CD4-positive, alpha-beta T cell treated with Interleukin-6 at 100 ng/mL for 8 hours (primary cell): ENCODE results near the gene SLC18B1.
A peak's percentile ranks its signal among the peaks of the same experiment; 100 is the strongest.
"Not testable (repeated sequence)": the region's sequence is repeated elsewhere in the genome, so short reads cannot be mapped to it uniquely, and the experiment has no call there.

Source experiments
- DNase-seq: peaks from one replicate; pipeline ENCODE4 v3.0.0-alpha.2; 2020; ENCODE audit warnings: mixed read lengths, low spot score

The SLC18B1 gene

DNA sequence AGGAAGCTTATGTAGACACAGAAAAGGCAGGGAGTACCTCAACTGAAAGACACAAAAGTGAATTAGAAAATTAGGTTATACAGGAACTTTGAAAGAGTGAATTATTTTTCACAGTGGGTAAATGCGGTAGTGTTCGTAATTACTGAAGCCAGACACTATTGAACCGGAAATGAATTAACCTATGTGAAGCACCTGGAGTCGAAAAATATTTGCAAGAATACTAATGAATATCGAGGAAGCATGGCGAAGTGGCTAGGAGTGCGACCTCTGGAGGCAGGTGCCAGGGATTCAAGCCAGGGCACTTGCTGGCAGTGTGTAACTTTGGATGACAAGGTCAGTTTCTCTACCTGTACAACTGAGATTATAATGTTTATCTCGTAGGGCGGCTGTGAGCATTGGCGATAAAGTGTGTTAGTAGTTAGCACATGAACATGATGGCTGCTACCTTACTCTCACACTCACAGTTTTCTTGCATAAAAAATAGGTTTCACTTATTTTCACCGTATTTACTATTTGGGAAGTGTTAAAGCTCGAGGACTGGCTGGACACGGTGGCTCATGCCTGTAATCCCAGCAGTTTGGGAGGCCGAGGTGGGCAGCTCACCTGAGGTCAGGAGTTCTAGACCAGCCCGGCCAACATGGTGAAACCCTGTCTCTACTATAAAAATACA, 567 bp upstream of the SLC18B1 start:
- DNase-seq: peak; percentile 74

DNA sequence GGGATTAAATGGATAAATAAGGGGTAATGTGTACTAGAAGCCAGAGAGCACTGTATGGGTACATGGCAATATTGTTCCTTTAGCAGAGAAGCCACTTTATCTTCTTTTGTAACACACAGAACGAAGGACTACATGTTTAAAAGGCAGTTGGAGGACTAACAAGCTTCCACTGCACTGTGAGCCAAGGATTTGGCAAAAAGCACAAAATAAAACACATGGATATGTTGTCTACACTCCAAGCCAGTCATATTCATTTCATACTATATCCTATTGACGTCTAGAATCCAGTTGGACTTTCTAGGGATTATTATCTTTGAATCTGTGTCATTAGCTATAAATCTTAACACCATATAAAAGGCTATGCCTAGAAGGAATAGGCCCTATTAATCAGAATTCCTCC, 3.0 kb downstream of the SLC18B1 start:
- no peak for DNase-seq

DNA sequence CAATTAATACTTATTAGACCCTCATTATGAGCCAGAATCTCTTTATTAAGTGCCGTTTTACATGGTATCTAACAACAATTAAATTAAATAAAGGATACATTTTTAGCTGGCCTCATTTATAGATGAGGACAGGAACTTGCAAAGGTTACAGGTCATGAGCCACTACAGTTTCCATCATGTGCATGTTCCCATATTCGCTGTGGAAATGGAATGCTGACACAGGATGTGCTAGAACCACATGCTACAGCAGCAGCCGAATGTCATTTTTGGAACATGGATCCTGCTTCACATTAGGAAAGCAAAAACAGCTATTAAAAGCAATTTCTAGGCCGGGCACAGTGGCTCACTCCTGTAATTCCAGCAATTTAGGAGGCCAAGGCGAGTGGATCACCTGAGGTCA, 5.9 kb downstream of the SLC18B1 start:
- no peak for DNase-seq

DNA sequence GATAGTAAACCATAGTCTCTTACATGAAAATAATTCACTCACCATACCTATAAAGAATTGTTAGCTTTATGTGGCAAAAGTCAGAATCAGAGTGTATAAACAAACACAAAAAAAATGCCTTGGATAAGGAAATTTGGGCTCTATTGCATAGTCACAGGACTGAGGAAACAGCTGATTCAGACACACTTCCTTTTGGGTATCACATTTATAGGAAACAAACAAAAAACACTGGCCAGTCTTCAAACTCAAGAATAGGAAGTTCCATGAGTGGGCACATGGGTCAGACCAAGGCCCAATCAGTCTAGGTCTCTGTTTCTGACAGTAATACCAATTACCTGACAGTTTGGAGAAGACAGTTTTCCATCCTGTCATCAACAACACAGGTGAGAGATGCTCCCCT, 8.0 kb downstream of the SLC18B1 start:
- DNase-seq: no peak

DNA sequence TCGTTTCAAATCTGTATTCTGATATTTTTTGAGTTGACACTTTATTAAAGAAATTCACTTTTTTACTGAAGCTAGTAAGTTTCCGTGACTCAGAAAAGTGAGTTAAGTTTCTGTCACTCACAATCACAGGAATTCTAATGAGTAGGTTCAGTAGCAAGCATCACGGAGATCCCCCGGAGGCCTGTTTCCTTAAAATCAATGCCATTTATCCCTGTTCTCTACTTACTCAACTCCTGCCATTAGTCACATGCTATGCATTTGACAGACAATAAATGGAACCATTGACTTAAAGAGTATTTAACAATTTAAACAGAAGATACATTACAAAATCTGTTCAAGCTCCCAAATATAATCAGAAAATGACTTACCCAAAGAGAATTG, 9.1 kb downstream of the SLC18B1 start:
- no peak for DNase-seq

DNA sequence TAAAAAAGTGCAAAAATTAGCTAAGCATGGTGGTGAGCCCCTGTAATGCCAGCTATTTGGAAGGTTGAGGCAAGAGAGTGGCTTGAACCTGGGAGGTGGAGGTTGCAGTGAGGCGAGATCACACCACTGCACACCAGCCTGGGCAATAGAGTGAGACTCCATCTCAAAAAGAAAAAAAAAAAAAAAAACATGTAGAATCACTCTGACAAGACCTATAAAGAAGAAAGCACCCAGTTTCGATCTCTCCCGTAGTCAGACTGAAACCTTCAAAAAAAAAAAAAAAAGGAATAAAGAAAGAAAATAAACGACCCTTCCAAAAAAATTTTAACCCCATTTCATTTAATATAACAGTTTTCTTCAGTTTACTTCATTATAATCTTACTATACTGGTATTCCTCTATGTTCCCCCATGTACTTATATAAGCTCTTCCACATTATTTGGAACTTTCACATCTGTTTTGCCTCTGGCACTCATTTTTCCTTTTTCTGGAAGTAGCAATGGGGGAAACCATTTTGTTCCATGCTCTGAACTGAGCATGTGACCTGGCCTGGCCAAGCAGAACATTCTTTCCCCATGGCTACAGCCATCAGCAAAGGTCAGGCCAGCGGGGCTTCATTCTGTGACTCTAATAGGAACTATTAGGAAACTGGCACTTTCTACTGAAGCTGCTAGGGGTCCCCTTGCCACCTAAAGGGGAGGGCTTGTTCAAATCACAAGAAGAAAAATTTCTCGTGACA, 9.6 kb downstream of the SLC18B1 start:
- DNase-seq: no peak

DNA sequence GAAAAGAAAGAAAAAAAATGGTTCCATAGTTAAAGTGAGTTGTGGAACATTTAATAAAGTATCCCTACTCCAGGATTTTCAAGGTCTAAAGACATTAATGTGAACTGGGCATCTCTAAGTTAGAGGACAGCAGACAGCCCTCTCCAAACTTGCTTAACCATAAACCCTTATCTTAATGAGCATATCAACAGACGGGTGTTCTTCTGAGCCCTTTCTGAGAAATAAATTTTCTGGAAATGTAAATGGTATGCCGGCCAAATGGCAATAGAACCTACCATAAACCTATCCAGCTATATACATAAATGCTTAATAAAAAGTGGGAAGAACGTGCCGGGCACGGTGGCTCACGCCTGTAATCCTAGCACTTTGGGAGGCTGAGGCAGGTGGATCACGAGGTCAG, 12.5 kb downstream of the SLC18B1 start:
- DNase-seq: no peak

DNA sequence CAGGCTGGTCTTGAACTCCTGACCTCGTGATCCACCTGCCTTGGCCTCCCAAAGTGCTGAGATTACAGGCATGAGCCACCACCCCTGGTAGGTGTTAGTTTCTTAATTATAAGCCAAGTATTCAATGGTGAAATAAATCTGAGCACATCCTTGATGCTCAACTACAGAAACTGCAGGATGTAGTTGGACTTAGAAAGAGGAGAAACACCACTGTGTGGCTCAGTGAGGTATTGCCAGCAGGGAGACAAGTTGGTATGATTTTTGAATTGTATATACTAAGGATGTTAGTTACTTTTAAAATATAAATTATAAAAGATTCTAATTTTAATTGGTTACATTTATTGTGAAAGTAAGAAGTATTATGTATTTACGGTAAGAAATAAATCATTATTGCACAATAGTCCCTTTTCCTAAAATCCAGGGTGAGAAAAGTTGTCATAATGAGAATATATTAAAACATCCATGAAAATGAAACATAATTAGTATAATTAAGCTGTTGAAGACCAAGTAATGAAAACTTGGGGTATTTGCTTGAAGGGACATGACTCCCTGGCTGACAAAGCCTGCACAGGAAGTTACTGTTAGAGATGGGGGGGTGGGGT, 17.6 kb downstream of the SLC18B1 start:
- no peak for DNase-seq

DNA sequence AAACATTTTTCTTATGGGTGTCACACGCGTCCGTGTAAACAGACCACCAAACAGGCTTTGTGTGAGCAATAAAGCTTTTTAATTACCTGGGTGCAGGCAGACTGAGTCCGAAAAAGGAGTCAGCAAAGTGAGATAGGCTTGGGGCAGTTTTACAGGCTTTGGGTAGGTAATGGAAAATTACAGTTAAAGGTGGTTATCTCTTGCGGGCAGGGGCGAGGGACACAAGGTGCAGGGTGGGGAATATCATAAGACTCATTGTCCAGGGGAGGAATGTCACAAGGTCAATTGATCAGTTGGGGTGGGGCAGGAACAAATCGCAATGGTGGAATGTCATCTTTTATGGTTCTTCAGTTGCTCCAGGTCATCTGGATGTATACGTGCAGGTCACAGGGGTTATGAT, 20.6 kb downstream of the SLC18B1 start:
- DNase-seq: not testable (repeated sequence)

DNA sequence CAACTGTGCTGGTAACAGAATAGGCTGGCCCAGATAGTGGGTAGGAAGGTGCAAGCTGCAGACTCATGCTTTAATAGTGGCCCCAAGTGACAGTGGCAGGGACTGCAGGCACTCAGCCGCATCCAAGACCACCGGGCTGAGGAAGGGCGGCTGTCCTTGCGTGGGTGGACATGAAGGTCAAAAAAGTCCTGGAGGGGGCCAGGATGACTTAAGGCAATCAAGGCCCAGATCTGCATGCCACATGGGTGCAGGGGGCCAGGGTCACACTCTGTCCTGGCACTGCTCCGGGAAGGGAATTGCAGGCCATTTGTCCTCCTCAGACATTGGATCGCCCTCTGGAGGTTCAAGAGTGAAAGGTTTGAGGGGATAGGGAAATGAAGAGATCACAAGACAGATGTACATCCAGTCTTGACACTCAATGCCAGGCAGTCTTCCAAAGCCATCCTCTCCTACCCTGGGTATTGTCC, 30.4 kb downstream of the SLC18B1 start:
- DNase-seq: no peak

DNA sequence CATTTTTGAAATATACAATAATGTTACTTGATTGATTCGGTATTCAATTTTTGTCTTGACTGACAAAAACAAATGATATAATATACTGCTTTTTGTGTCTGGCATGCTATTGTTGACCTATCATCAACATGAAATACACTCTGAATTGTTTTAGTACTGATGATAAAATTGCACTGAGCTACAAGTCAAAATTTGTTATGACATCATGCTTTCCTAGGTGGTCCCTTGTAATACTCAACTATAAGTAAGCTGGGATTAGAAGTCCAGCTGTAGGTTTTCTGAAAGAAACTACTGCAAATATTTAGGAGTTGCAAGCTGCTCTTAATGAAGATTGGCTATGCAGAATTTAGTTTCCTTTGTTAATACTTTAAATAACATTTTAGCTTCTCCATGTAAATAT, 32.9 kb downstream of the SLC18B1 start:
- DNase-seq: no peak

DNA sequence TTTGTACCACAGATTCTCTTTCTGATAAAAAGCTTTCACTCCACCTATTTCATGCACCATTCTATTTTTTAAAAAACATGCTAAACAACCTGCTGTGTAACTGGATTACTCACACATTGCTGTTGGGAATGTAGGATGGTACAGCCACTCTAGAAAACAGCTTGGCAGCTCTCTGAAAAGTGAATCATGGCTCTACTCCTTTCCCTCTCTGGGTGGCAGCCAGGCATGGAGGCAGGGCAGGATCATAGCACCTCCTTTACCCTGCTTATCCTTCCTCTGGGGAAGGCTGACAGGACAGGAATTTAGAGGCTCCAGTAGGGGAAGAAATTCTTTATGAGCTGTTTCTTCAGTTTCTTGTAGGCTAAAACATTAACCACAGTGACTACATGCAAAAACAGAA, 34.1 kb downstream of the SLC18B1 start:
- DNase-seq: no peak

DNA sequence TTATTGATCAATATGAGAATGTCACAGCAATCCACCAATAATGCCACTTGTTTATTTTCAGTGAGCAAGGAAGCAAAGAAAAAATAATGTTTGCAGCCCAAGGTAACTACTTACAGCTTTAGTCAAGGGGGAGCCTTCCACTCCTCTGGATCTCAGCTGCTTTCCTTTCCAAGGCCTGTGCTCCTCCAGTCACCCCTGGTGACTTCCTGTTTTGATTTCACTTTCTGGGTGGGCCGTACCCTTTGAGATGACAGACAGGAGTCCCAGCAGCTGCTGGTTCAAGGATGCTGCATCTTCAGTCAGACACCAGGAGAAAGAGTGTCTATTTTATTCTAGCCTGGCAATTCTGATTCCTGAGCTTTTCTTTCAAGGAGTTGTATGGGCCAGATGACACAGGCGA, 35.2 kb downstream of the SLC18B1 start:
- peak; percentile 58 for DNase-seq

DNA sequence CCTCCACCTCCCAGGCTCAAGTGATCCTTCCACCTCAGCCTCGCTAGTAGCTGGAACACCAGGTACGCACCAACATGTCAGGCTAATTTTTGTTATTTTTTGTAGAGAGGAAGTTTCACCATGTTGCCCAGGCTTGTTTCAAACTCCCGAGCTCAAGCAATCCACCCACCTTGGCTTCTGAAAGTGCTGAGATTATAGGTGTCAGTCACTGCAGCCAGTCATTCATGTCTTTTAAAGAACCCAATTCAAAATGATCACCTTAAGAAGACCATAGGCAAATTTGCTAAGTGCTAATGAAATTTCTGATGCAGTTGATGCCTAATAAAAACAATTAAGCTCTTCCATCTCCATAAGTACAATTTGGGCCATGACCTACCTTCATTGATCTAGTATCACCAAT, 38.2 kb downstream of the SLC18B1 start:
- no peak for DNase-seq

DNA sequence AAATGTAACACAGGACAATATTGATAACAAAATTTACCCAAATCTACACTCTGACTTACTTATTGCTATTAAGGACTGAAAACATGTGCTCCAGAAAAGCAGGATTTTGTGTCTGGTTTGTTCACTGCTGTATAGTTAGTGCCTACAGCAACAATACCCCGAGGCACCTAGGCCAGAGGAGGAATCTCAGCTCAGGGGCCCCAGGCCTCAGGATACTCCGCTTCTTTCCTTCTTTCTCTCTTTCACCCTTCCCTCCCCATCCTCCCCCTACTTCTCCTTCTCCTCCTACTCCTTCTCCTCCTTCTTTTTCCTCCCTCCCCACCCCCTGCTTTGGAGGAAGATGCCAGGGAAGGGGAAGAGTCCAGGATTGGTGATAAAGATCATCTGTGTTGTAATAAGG, 39.7 kb downstream of the SLC18B1 start:
- DNase-seq: no peak

DNA sequence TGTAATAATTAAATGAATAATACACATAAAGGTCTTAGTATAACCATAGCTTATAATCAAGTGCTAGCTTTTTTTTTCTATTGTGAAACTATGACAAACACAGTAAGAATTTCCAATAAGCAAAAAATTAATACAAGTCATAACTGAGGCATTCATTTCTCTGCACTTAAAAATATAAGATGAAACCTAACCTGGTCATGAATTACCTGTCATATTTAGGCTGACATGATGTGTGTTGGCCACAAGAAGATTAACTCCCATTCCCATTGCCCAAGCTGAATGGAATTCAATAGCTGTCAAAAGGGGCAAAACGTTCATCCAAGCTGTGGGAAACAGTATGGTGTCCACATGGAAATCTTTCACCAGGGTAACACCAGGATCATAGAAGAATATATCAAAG, 46.2 kb downstream of the SLC18B1 start:
- DNase-seq: no peak

DNA sequence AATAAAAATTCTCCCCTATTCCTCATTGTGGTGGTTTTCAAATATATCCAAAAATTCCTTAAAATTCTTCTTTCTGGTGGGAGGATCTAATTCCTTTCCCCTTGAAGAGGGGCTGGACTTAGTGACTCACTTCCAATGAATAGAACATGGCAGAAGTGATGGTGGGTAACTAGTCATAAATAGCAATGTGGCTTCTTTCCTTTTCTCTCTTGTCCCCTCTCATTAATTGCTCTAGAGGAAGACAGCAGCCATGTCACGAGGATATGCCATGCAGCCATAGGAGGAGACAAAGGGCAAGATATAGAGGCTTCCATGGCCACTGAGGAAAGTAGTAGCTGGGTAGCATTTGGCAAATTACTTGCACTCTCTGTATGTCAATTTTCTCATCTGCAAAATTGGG, 46.6 kb downstream of the SLC18B1 start:
- DNase-seq: no peak

DNA sequence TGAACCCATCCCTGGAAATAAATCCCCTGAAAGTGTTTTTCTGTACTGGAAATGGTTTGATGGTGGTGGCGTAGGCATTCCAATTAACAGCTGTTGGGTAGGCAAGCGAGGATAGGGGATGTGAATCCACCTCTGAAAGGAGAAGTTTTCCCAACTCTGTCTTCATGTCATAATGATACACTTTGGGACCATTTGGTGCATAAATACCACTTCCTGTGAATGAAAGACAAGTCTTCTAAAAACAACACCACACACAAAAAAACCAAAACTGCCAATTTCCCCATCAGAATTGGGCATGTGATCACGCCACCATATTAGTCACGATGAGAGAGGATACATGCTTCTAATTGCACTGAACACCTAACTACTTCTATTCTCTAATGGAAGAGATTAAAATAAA, 47.1 kb downstream of the SLC18B1 start:
- no peak for DNase-seq

DNA sequence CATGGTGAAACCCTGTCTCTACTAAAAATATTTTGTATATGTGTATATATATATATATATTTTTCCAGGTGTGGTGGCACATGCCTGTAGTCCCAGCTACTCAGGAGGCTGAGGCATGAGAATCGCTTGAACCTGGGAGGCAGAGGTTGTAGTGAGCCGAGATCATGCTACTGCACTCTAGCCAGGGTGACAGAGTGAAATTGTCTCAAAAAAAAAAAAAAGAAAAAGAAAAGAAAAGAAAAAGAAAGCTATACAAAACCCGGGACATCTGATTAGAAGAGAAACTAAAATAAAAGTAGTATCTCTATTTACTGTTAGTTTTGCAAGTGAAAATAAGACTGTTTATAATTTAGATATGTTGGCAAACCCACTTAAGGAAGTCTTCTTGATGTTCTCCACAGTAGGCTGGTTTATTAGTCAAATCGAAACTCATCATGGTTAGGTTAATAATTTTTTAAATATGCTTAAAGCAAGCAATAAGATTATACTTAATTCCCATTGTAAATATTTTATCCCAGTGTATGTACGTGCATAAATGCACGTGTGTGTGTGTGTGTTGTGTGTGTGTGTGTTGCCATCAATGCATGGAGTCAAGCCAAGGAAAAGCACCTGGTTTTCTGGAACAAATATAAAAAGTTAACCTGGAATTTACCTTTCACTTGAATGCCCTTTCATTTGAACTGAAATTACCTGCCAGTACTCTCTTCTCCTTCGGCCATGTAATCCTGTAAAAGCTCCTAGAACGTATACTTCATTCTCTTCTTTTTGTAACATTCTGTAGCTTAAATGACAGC, 47.8 kb downstream of the SLC18B1 start:
- no peak for DNase-seq

DNA sequence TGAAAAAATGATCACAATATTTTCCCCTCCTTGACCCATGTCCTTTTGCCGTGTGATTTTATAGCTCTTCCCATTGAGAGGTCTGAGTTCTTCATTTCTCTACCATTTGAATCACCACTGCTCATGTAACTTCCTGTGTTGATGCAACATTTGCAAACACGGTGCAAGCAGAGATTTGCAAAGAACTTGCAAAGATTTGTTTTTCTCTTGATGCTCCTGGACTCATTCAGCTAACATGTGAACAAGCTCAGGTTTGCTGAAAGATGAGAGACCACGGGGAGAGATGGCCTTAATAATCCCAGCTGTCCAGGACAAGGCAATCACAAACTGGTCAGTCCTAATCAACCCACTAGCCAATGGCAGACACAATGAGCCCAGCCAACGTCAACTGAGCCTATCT, 49.3 kb downstream of the SLC18B1 start:
- no peak for DNase-seq

DNA sequence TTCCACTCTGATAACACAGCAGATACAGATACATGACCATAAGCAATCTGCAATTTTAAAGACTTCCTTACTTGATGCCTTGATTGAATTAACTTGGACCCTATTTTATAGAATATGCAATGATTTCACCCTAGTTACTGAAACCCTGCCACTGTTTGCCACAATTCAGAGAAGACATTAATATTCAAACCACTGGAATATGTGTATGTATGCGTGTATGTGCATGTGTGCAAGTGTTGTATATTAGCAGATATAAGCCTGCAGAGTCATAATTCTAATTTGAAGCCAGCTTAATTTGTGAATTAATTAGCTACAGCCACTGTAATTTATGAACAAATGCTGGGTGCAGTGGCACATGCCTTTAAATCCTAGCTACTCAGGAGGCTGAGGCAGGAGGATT, 50.0 kb downstream of the SLC18B1 start:
- no peak for DNase-seq

DNA sequence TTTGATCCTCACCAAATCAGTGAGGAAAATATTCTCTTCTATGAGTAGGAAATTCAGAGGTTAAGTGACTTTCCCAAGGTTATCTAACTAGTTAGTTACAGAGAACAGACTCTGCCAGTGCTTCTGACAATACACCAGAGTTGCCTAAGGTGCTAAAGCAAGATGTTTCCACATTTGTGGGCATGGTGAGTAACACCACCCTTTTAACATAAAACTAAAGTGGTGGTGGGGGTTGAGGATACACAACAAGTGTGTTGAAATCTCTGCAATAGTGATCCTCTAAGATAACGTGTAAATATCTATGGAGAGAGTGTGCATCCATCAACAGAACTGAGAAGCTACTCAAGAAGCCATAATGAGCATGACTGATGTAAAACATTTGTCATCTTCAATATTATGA, 52.4 kb downstream of the SLC18B1 start:
- DNase-seq: no peak

DNA sequence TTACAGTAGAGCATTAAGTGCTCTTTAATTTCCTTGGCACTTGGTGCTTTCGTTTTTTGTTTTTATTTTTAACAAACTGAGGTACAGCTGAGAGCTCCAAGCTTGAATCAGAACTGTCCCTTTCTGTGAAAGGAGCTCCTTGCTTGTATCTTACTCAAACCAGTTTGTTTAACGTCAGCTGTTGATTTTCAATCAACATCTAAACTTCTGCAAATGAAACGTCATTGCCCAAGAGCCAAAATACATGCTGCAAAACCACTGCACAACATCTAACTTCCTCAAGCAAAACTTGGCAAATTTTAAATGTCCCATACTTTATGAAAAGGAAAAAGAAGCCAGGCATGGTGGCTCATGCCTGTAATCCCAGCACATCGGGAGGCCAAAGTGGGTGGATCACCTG, 55.9 kb downstream of the SLC18B1 start:
- no peak for DNase-seq
